Ishikawa (cell line): Measurements from ENCODE around the gene SETBP1.

Experiments used
- CEBPB ChIP-seq: IDR thresholded peaks from 2 replicates; pipeline ENCODE4 v1.6.1; 2012
- CREB1 ChIP-seq: IDR thresholded peaks from 2 replicates; pipeline ENCODE4 v1.6.1; 2012; ENCODE audit warnings: low read depth
- EGR1 ChIP-seq: IDR thresholded peaks from 2 replicates; pipeline ENCODE4 v1.6.1; 2012
- EP300 ChIP-seq: IDR thresholded peaks from 2 replicates; pipeline ENCODE4 v1.6.1; 2012; ENCODE audit warnings: borderline replicate concordance
- FOXM1 ChIP-seq: IDR thresholded peaks from 2 replicates; pipeline ENCODE4 v1.6.1; 2012; ENCODE audit warnings: low read depth, borderline replicate concordance
- MAX ChIP-seq: IDR thresholded peaks from 2 replicates; pipeline ENCODE4 v1.6.1; 2012
- NFIC ChIP-seq: IDR thresholded peaks from 2 replicates; pipeline ENCODE4 v1.6.1; 2012
- RAD21 ChIP-seq: IDR thresholded peaks from 2 replicates; pipeline ENCODE4 v1.6.1; 2012; ENCODE audit warnings: low read depth
- REST ChIP-seq: IDR thresholded peaks from 2 replicates; pipeline ENCODE4 v1.6.1; 2012; ENCODE audit warnings: low read depth, mild to moderate bottlenecking
- TAF1 ChIP-seq: IDR thresholded peaks from 2 replicates; pipeline ENCODE4 v1.6.1; 2012; ENCODE audit warnings: low read depth, mild to moderate bottlenecking
- TCF12 ChIP-seq: IDR thresholded peaks from 2 replicates; pipeline ENCODE4 v1.6.1; 2012; ENCODE audit warnings: low read depth
- TEAD4 ChIP-seq: IDR thresholded peaks from 2 replicates; pipeline ENCODE4 v1.6.1; 2012
- USF1 ChIP-seq: IDR thresholded peaks from 2 replicates; pipeline ENCODE4 v1.6.1; 2012
- YY1 ChIP-seq: IDR thresholded peaks from 2 replicates; pipeline ENCODE4 v1.6.1; 2012; ENCODE audit warnings: low read depth
- ZBTB7A ChIP-seq: IDR thresholded peaks from 2 replicates; pipeline ENCODE4 v1.6.1; 2012; ENCODE audit warnings: low read depth

Gene SETBP1

GRCh38 chr18:44724105-44724778 is 43.6 kb downstream of the SETBP1 start:
- TF ChIP-seq NFIC (no peak), RAD21 (no peak), REST (no peak), EP300 (no peak), CEBPB (no peak), TCF12 (no peak), EGR1 (no peak), CREB1 (no peak), ZBTB7A (no peak), TEAD4 (no peak), USF1 (no peak), FOXM1 (no peak), TAF1 (no peak), YY1 (no peak), MAX (no peak)

- TF ChIP-seq YY1 (no peak), TAF1 (no peak), CREB1 (no peak), TEAD4 (no peak), FOXM1 (no peak), REST (no peak), CEBPB (no peak), NFIC (no peak), EP300 (no peak), TCF12 (no peak), RAD21 (no peak), MAX (no peak), EGR1 (no peak), USF1 (no peak), ZBTB7A (no peak)
Measured at GRCh38 chr18:44725300-44726058, 44.8 kb downstream of the SETBP1 start.

- TF ChIP-seq USF1: no peak
- no peak for TF ChIP-seq TAF1
- TF ChIP-seq EGR1: no peak
- no peak for TF ChIP-seq ZBTB7A
- no peak for TF ChIP-seq MAX
- TF ChIP-seq RAD21: no peak
- no peak for TF ChIP-seq NFIC
- no peak for TF ChIP-seq TEAD4
- no peak for TF ChIP-seq REST
- TF ChIP-seq CEBPB: no peak
- no peak for TF ChIP-seq FOXM1
- TF ChIP-seq EP300: no peak
- TF ChIP-seq CREB1: no peak
- no peak for TF ChIP-seq TCF12
Measured at GRCh38 chr18:44726059-44726421, 45.4 kb downstream of the SETBP1 start.
